ENCODE measurements around the gene CBLL1. TPM values are rescaled to one million over a fixed set of nuclear protein-coding genes. Genes with fewer than 3 reads are reported as not detected.

Gene CBLL1
- total RNA-seq, 1 donor from 2014 or later, result 35.6 TPM

GRCh38 chr7:107726356-107727130 lies 17.4 kb upstream of the CBLL1 start:
- H3K27ac Mint-ChIP-seq (ENCODE audit: unreplicated experiment), result no peak overlapping the region
- no peaks in the 10 kb centered on the region for H3K36me3 Mint-ChIP-seq (ENCODE audit: unreplicated experiment)
- no peak for DNase-seq
- no peaks in the 10 kb centered on the region for H3K4me1 Mint-ChIP-seq (ENCODE audit: low read depth, unreplicated experiment)
- no peak overlapping the region for H3K4me3 Mint-ChIP-seq (ENCODE audit: unreplicated experiment)
- TF ChIP-seq CTCF (IDR thresholded peaks at IDR 0.05; ENCODE audit: partially characterized antibody, unreplicated experiment), result no peak
- H3K9me3 Mint-ChIP-seq (ENCODE audit: unreplicated experiment), result peaks cover 2% of the 10 kb centered on the region
- no peaks in the 10 kb centered on the region for H3K27me3 Mint-ChIP-seq (ENCODE audit: unreplicated experiment)

- Mint-ChIP-seq H3K36me3 (ENCODE audit: unreplicated experiment) (no peaks in the 10 kb centered on the region), H3K27me3 (ENCODE audit: unreplicated experiment) (no peaks in the 10 kb centered on the region), H3K4me3 (ENCODE audit: unreplicated experiment) (no peak overlapping the region), H3K9me3 (ENCODE audit: unreplicated experiment) (peaks cover 2% of the 10 kb centered on the region), H3K4me1 (ENCODE audit: low read depth, unreplicated experiment) (no peaks in the 10 kb centered on the region), H3K27ac (ENCODE audit: unreplicated experiment) (no peak overlapping the region)
- no peak for DNase-seq
- no peak for TF ChIP-seq CTCF (IDR thresholded peaks at IDR 0.05; ENCODE audit: partially characterized antibody, unreplicated experiment)
These were observed 15.7 kb upstream of the CBLL1 start for GRCh38 chr7:107728276-107728675.

- Mint-ChIP-seq H3K27me3 (ENCODE audit: unreplicated experiment) (peaks cover 5% of the 10 kb centered on the region), H3K4me3 (ENCODE audit: unreplicated experiment) (peak overlapping the region; percentile 98), H3K27ac (ENCODE audit: unreplicated experiment) (peak overlapping the region; percentile 97), H3K36me3 (ENCODE audit: unreplicated experiment) (no peaks in the 10 kb centered on the region), H3K9me3 (ENCODE audit: unreplicated experiment) (peaks cover 2% of the 10 kb centered on the region), H3K4me1 (ENCODE audit: low read depth, unreplicated experiment) (peaks cover 14% of the 10 kb centered on the region)
- peak; percentile 54 for DNase-seq
- TF ChIP-seq CTCF (IDR thresholded peaks at IDR 0.05; ENCODE audit: partially characterized antibody, unreplicated experiment), result no peak
These were observed 1.0 kb upstream of the CBLL1 start for GRCh38 chr7:107742678-107743566.

- H3K27ac Mint-ChIP-seq (ENCODE audit: unreplicated experiment), result peak overlapping the region; percentile 99
- no peak for TF ChIP-seq CTCF (IDR thresholded peaks at IDR 0.05; ENCODE audit: partially characterized antibody, unreplicated experiment)
- H3K4me1 Mint-ChIP-seq (ENCODE audit: low read depth, unreplicated experiment), result peaks cover 14% of the 10 kb centered on the region
- H3K27me3 Mint-ChIP-seq (ENCODE audit: unreplicated experiment), result peaks cover 5% of the 10 kb centered on the region
- DNase-seq, result no peak
- peak overlapping the region; percentile 99 for H3K4me3 Mint-ChIP-seq (ENCODE audit: unreplicated experiment)
- H3K9me3 Mint-ChIP-seq (ENCODE audit: unreplicated experiment), result peaks cover 2% of the 10 kb centered on the region
- no peaks in the 10 kb centered on the region for H3K36me3 Mint-ChIP-seq (ENCODE audit: unreplicated experiment)
These were observed 406 bp downstream of the CBLL1 start for GRCh38 chr7:107744345-107744750.

All from glutamatergic neuron (in vitro differentiated cells).